CD4-positive, alpha-beta T cell (primary cell): Measurements from ENCODE around the gene C4orf54. TPM values are rescaled to one million over a fixed set of nuclear protein-coding genes. Genes with fewer than 3 reads are reported as not detected.

Source experiments
- ATAC-seq: fragments of 200-7000 bp; cut with Tn5 transposase; one replicate; pipeline ENCODE4 v1.10.0; 2022; ENCODE audit warnings: mild to moderate bottlenecking; ENCODE audit not compliant: poor library complexity
- CTCF ChIA-PET: fragments of 350-600 bp; sonication (Branson Sonifier 250); formaldehyde crosslinking; loops from one replicate; lab custom pipeline; 2021; ENCODE audit warnings: antibody characterized with exemption, inconsistent platforms; lab: Charles Lee
- POLR2A ChIA-PET: fragments of 350-600 bp; sonication (Branson Sonifier 250); formaldehyde crosslinking; loops from one replicate; lab custom pipeline; 2021; ENCODE audit warnings: antibody characterized with exemption, inconsistent platforms; lab: Charles Lee
- DNase-seq, 14 experiments: peaks; one replicate each; pipeline ENCODE4 v3.0.0-alpha.2; 2013 to 2020; ENCODE audit warnings: mixed read lengths in 2 of 14
- H3K27ac ChIP-seq, 2 donors: one replicate each; pipeline versions ENCODE4 v1.5.1 to v1.7.0; 2013; ENCODE audit warnings: low read length in 2 of 2, low read depth in 1 of 2, mild to moderate bottlenecking in 1 of 2
- H3K27me3 ChIP-seq, 2 experiments: 1 replicate in 1 of 2; 2 replicates in 1 of 2; pipeline versions ENCODE4 v1.6.1 to v1.7.0; 2013; ENCODE audit warnings: low read length in 2 of 2, control low read depth in 1 of 2, mild to moderate bottlenecking in 1 of 2, moderate library complexity in 1 of 2; ENCODE audit not compliant: insufficient read depth in 2 of 2, control insufficient read depth in 1 of 2
- H3K36me3 ChIP-seq: one replicate; pipeline ENCODE4 v1.6.1; 2013; ENCODE audit warnings: low read length, control low read depth; ENCODE audit not compliant: insufficient read depth
- H3K4me1 ChIP-seq: one replicate; pipeline ENCODE4 v1.6.1; 2013; ENCODE audit warnings: low read length, control low read depth; ENCODE audit not compliant: insufficient read depth
- H3K4me3 ChIP-seq: one replicate; pipeline ENCODE4 v1.5.1; 2013; ENCODE audit warnings: mild to moderate bottlenecking, low read length, moderate library complexity
- H3K9me3 ChIP-seq, 2 experiments: 1 replicate in 1 of 2; 2 replicates in 1 of 2; pipeline versions ENCODE4 v1.6.1 to v1.7.0; 2013; ENCODE audit warnings: low read length in 2 of 2, mild to moderate bottlenecking in 2 of 2, control low read depth in 1 of 2, moderate library complexity in 1 of 2; ENCODE audit not compliant: control insufficient read depth in 1 of 2, insufficient read depth in 1 of 2
- H3K27ac Mint-ChIP-seq: one replicate; pipeline ENCODE4 v1.8.0; 2020; ENCODE audit warnings: mixed read lengths
- H3K27me3 Mint-ChIP-seq: one replicate; pipeline ENCODE4 v1.8.0; 2021; ENCODE audit warnings: mixed read lengths
- H3K36me3 Mint-ChIP-seq: one replicate; pipeline ENCODE4 v1.8.0; 2021; ENCODE audit warnings: low read depth, mixed read lengths
- H3K4me1 Mint-ChIP-seq: one replicate; pipeline ENCODE4 v1.8.0; 2021; ENCODE audit warnings: low read depth, mixed read lengths
- H3K4me3 Mint-ChIP-seq: one replicate; pipeline ENCODE4 v1.8.0; 2020; ENCODE audit warnings: mild to moderate bottlenecking, mixed read lengths
- H3K9me3 Mint-ChIP-seq: one replicate; pipeline ENCODE4 v1.8.0; 2020; ENCODE audit warnings: mixed read lengths
- intact Hi-C, 2 experiments: fragments of 100-400 bp; cut with DNase I in 1 of 2; cut with micrococcal nuclease in 1 of 2; formaldehyde crosslinking; loops; one replicate each; pipeline versions ENCODE4 v1.15.1 to v1.9.0; 2023 to 2025; cut with DNase I, micrococcal nuclease
- total RNA-seq, 174 experiments: library from RNA in 2 of 174; stranded (reverse) in 2 of 174; gene quantifications; one replicate each; pipeline ENCODE4 v1.2.3 and lab custom pipeline; 2021 to 2026
- TF ChIP-seq, protein P1 (sequence below): fragments of 200-600 bp; IDR thresholded peaks from one replicate; pipeline ENCODE4 v1.8.0; 2022; ENCODE audit warnings: antibody characterized with exemption, mild to moderate bottlenecking

Gene C4orf54
- total RNA-seq, 2 experiments from 2014 or later = not detected

DNA sequence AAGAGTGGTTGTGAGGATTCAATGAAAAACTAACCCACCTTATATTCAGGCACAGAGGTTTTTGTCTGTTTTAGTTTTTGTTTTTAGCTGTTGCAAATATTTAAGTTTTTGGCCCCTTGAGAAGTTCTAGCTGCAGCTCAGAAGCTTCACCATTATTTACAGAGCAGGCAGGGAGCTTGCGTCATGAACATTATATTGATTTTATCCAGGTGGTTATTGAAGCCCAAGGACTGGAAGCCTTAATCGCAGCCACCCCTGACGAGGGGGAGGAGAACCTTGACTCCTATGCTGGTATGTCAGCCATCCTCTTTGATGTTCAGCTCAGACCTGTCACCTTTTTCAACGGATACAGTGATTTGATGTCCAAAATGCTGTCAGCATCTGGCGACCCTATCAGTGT lies 44.9 kb downstream of the C4orf54 start:
- ChIA-PET CTCF (no interaction called here), POLR2A (no interaction called here)
- Mint-ChIP-seq H3K27me3 (peaks cover 56% of the 10 kb centered on the region), H3K4me3 (no peak overlapping the region), H3K9me3 (no peaks in the 10 kb centered on the region), H3K4me1 (no peaks in the 10 kb centered on the region), H3K36me3 (no peaks in the 10 kb centered on the region), H3K27ac (no peak overlapping the region)
- Histone ChIP-seq H3K4me3 (no peak overlapping the region), H3K27me3 (no peaks in the 10 kb centered on the region), H3K9me3 (no peaks in the 10 kb centered on the region), H3K27ac (no peak overlapping the region), H3K36me3 (no peaks in the 10 kb centered on the region), H3K4me1 (no peaks in the 10 kb centered on the region)
- DNase-seq (no peak), ATAC-seq (no peak)
- TF ChIP-seq, protein P1, sequence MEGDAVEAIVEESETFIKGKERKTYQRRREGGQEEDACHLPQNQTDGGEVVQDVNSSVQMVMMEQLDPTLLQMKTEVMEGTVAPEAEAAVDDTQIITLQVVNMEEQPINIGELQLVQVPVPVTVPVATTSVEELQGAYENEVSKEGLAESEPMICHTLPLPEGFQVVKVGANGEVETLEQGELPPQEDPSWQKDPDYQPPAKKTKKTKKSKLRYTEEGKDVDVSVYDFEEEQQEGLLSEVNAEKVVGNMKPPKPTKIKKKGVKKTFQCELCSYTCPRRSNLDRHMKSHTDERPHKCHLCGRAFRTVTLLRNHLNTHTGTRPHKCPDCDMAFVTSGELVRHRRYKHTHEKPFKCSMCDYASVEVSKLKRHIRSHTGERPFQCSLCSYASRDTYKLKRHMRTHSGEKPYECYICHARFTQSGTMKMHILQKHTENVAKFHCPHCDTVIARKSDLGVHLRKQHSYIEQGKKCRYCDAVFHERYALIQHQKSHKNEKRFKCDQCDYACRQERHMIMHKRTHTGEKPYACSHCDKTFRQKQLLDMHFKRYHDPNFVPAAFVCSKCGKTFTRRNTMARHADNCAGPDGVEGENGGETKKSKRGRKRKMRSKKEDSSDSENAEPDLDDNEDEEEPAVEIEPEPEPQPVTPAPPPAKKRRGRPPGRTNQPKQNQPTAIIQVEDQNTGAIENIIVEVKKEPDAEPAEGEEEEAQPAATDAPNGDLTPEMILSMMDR = no peak
- intact Hi-C loops = no loop called here

DNA sequence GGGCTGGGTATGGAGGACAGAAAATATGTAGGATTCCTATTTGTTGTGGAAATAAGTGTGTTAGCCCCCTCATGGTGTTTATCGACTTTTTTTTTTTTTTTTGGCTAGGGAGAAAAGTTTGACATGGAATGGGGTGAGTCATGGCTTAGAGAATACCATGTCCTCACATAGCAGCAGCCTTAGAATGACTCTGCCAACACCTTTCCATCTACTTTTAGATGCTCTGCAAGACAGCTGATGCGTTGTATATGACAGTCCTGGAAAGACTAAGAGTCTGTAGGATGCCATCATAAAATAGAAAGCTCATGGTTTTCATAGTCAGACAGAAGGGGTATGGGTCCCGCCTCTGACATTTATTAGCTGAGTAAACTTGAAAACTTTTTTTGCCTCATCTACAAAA lies 45.3 kb downstream of the C4orf54 start:
- no peak for DNase-seq
- H3K9me3 Mint-ChIP-seq = no peaks in the 10 kb centered on the region
- Histone ChIP-seq H3K4me1 (no peaks in the 10 kb centered on the region), H3K36me3 (no peaks in the 10 kb centered on the region), H3K4me3 (no peak overlapping the region), H3K27me3 (peaks cover 0 to 4% of the 10 kb centered on the region in 2 experiments), H3K27ac (no peak overlapping the region), H3K9me3 (no peaks in the 10 kb centered on the region)
- no peaks in the 10 kb centered on the region for H3K36me3 Mint-ChIP-seq
- H3K4me1 Mint-ChIP-seq = no peaks in the 10 kb centered on the region
- ChIA-PET POLR2A (no interaction called here), CTCF (no interaction called here)
- no peak for ATAC-seq
- H3K27ac Mint-ChIP-seq = no peak overlapping the region
- TF ChIP-seq, protein P1 = no peak
- no peak overlapping the region for H3K4me3 Mint-ChIP-seq
- intact Hi-C loops = no loop called here
- H3K27me3 Mint-ChIP-seq = peaks cover 56% of the 10 kb centered on the region

DNA sequence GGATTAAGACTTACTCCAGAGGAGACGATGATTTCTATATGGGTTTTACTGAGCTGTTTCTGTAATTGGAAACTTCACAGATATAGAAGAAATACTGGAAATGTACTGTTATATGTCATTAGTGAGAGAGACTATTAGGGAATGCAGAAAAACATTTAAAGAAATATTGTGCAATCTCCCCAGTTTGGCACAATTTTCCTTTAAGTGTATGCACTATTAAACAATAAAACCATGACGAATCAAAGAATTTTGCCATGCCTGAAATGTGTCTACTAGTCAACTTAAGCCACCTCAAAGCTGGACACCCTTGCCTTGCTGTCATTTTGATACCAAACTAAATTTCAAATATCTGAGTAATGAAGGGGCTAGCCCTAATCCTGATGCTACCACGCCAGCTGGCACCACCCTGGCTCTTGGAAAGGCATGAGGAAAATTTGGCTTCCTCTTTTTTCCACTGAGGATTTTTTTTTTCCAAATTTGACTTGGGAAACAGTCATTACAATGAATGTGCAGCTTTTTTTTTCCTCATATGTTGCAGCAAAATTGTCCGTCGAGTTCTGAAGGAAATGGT lies 46.9 kb downstream of the C4orf54 start:
- intact Hi-C loops = no loop called here
- Mint-ChIP-seq H3K4me3 (no peak overlapping the region), H3K27ac (no peak overlapping the region), H3K9me3 (no peaks in the 10 kb centered on the region), H3K36me3 (no peaks in the 10 kb centered on the region), H3K4me1 (no peaks in the 10 kb centered on the region), H3K27me3 (peaks cover 51% of the 10 kb centered on the region)
- Histone ChIP-seq H3K4me1 (no peaks in the 10 kb centered on the region), H3K27me3 (peaks cover 4 to 11% of the 10 kb centered on the region in 2 experiments), H3K27ac (no peak overlapping the region), H3K4me3 (no peak overlapping the region), H3K36me3 (no peaks in the 10 kb centered on the region), H3K9me3 (no peaks in the 10 kb centered on the region)
- ATAC-seq (no peak), DNase-seq (no peak)
- POLR2A ChIA-PET = interaction anchor here (0.5 kb wide), 1 partner anchor 17 kb away, joined by 3 read pairs; no protein-coding TSS in a partner anchor
- CTCF ChIA-PET = no interaction called here
- TF ChIP-seq, protein P1 = no peak
